Left kidney (tissue), 2 donors: ENCODE results near the gene AAK1. TPM values are rescaled to one million over a fixed set of nuclear protein-coding genes. Genes with fewer than 3 reads are reported as not detected.

ENCODE experiments used
- DNase-seq: peaks from one replicate; pipeline ENCODE4 v3.0.0-alpha.2; 2013
- polyA plus RNA-seq: library from polyadenylated mRNA; unstranded; fragments of 120-200 nt; gene quantifications from one replicate; pipeline ENCODE4 v1.2.1, GENCODE V29; 2013; ENCODE audit not compliant: insufficient read length

AAK1 gene
- polyA plus RNA-seq, 1 donor = 26.5 TPM

DNA sequence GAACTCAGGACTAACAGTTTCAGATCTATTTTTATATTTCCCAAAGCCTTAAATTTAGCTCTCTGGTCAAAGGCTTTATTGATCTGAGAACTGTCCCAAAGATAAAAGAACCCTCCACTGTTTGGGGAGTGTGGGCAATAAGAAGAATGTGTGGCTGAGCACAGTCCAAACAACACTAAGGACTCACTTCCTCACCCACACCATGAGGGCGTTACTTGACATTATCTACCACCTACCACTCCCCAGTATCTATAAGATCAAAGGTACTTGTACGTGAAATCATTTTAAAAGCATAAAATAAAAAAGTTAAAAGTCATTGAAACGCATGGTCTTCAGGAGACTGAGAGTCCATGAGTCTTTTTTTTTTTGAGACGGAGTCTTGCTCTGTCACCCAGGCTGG lies 151.7 kb downstream of the AAK1 start:
- DNase-seq = no peak

DNA sequence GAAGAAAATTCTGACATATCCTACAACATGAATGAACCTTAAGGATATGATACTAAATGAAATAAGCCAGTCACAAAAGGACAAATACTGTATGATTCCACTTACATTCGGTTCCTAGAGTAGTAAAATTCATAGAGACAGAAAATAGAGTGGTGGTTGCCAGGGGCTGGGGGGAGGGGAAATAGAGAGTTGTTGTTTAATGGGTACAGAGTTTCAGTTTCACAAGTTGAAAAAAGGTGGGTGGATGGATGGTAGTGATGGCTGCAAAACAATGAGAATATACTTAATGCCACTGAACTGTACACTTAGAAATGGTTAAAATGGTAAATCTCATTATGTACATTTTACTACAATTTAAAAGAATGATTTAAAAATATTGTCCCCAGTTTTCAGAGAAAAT lies 153.1 kb downstream of the AAK1 start:
- DNase-seq = no peak

DNA sequence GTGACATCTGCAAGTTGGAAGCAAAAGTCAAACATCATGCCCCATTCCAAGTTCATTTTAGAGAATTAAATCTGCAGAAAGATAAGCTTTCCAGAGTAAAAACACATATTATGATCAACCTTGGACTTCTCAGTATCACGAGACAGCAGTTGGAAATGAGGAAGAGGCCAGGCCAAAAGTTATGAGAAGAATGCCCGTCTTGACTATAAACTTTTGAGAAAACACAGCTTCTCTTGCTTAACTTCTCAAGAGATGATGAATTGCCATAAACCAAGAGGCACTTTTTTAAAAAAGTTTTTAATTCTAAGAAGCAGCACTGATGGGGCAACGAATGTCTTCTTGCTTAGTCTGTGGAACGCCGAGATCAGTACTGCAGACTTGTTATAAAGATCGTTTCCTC lies 153.7 kb downstream of the AAK1 start:
- no peak for DNase-seq

DNA sequence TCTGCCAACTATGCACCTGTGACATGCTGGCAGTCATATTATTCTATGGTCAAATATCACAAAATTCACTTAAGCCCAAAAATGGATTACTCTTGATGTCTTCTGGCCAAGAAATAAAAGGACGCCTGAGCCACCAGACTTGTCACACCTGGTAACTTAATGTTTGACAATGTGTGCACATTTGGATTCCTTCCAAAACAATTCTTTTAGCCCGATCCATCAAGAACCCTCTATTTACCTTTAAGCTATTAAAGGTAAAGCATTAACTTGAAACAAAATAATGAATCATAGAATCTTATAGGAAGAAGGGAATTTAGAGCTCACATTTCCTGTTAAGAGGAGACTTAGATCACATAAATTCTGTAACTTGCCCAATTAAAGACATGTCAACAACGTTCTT lies 159.8 kb downstream of the AAK1 start:
- no peak for DNase-seq

DNA sequence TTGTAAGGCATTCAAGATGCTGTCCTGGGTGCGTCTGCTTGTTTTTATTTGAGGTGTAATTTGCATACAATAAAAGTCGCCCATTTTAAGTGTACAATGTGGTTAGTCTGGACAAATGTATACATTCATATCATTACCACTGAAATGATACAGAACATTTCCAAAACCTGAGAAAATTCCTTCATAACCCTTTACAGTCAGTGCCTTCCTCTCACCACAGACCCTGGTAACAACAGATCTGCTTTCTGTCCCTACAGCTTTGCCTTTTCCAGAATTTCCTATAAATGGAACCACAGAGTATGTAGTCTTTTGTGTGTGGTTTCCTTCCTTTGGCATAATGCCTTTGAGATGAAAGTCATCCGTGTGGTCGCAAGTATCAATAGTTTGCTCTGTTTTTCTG lies 160.5 kb downstream of the AAK1 start:
- no peak for DNase-seq

DNA sequence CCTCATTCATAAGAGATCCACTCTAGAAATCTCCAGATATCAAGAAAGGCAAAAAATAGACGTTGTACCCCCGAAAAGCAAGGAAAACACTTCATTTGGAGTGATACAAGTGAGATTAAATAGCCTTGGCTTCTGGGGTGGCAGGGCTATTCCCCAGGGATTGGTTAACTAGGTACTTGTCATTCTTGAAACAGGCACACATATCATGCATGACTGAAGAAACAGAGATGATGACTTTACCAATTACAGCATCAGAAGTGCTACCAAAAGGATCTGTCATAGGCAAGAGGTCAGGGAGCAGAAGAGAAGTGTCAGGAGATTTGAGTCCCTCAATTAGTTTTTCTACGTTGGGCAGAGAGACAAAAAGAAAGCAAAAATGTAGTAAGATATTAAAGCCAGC lies 161.1 kb downstream of the AAK1 start:
- no peak for DNase-seq

DNA sequence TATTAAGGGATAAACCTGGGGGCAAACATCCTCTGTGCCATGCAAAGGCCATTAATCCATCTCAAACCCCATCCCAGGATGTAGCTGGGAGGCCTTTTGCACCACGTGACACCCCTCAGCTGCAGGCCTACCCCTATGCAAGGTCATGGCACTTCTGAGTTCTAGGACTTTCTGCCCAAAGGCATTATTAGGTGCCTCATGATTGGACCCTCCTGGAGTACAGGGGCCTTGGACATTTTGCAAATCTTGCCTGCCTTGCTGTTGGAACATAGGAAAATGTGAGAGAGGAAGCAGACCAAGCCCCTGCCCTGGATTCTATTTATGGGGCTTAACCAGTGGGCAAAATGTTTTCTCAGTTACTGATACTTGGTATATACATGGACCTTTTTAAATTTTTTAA lies 162.1 kb downstream of the AAK1 start:
- no peak for DNase-seq

DNA sequence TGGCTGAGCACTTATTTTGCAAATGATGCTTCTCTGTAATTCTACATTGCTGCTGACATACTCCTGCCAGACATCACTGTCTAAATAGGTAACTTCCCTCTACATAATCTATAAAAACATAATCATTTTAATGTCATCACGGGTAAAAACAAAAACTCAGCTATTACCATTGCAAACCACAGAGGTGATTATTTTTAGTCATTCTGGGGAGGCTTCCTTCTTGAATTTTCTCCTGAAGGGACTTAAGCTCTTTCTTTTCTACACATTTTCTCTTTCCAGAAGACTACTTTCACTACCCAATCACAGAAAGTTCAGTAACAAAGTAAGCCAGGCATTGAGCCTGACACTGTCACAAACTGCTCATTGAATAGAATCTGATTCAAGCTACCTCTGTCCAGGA lies 165.9 kb downstream of the AAK1 start:
- DNase-seq = no peak

DNA sequence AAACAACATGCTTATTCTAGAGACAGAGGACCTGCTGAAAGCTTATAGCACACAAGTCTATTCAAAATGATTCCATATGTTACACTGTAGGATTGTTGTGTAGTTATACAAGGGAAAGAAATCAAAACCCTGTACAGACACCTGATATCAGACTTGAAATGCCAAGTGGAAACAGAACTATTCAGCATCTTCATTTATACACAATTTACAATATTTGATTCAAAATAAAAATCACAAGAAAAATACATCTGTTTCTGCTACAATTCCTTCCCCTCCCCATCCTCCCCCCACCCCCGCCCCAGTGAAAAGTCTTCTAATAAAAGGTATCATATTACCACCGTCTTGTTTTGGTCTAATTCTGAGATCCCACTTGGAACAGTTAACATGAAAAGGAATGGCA lies 168.9 kb downstream of the AAK1 start:
- no peak for DNase-seq

DNA sequence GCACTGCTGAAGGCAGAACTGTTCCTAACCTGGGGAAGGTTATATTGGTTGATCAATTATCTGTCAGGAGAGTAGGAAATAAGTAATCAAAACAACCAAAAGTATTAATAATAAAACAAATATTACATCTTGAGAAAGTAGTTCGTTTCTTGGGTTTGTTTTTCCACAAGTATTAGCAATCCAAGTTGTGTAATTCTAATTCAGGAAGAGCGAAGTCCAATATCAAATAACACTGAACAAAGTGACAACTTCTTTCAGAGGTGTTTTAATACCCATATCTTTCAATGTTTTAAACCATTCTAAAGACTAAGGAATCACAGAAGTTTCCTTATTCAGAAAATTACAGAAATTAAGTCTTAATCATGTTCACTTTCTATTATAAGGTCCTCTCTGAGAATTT lies 171.7 kb downstream of the AAK1 start:
- DNase-seq = no peak

DNA sequence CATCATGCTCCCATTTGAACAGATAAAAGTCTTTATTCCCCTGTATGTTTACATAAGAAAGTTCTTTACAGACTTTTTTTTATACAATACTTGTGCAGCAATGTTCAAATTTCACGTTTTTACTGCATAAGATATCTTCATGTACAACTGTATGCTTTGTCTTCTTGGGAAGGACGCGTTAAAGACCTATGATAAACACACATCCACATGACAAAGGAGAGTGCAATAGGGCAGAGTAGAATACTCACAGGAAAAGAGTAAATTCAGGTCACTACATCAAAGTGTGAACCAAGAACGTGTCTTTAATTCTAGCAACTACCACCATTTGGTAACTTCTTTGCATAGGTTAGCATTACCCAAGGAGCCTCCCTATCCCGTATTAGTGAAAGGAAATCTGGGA lies 172.6 kb downstream of the AAK1 start:
- DNase-seq = no peak

DNA sequence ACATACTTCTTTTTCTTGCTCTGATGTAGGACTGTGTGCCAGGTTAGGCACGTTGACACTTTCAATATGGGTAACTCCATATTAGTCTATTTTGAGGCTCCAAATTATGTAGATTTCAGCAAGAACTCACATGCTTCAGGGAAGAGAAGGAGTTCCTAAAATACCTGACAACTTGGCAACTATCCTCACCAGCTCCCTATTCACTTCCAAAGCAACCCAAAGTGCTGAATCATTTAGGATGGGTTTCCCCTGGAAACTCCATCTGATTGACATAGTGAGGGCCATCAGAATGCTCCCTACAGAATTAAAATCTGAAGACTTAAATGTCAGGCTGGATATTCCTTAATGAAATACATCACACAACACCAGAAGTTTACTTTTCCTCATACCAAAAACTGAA lies 173.8 kb downstream of the AAK1 start:
- DNase-seq = no peak

DNA sequence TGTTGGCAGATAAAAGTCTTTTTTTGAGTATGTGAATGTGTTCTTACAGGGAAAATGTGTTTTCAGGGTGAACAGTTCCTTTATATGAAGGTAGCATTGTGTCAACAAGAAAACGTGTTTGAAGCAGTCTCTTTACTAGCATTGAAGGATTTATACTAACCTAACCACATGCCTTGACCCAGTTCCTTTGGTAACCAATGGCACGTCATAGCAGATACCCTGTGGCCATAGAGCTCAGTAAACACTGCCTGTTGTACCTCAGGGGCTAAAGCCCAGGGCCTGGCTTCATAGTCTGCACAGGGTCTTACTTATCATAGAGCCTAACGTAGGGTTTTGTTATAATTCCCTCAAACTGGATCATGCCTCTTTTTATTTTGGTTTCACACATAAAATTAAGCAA lies 174.2 kb downstream of the AAK1 start:
- no peak for DNase-seq

DNA sequence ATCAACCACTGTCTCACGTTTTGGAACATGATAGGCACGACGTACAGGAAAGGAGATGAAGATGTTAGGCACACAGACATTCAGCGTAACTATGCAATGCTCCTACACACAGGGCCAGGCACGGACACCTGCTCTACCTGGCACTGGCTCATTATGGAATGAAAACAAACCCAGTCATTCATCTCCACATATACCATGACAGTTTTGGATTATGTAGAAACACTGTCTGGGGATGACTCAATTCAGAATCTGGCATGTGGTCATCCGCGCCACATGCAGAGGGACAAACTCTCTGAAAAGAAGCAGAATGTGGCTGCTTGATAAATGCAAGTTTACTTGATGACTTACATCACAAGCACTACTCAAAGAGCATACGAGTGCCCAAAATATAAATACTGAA lies 176.8 kb downstream of the AAK1 start:
- no peak for DNase-seq

DNA sequence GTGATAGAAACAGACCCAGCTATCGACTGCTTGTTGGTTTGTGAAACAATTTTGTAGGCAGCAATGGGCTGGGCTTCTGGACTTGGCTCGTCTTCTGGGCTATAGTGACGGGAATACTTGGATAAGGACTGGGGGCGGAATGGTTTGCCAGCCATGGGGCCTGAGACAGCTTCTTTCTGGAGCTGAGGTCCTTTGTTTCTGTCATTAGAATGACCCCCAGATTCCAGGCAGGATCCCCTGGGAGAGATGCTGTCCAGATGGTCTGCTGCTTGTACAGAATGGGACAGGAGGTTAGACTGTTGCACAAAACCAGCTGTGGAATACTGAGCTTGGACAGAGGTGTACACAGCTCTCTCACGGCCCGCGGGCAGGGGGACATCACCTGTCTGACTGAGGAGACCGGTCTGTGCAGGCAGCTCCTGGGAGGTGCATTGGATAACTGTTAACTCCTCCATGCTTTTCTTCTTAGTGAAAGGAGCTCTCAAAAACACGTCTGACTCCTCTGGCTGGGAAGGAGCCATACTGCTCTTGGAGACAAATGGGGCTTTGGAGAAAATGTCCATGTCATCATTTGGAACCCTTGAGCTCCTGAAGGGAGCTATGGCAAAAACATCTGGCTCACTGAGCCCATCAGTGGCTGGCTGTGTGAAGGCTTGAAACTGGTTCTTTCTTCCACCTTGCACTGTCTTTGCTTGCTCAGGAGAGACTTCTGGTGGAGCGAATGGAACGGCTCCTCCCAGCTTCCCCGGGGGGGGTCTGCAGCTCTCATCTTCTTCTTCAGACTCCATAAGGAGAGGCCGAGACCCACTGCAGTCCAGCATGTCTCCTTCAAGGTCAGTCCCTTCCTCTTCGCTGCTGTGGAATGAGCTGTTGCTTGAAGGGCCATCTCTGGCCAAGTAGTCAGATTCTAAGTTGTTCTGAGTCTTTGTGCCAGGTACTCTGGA lies 177.8 kb downstream of the AAK1 start:
- DNase-seq = no peak

DNA sequence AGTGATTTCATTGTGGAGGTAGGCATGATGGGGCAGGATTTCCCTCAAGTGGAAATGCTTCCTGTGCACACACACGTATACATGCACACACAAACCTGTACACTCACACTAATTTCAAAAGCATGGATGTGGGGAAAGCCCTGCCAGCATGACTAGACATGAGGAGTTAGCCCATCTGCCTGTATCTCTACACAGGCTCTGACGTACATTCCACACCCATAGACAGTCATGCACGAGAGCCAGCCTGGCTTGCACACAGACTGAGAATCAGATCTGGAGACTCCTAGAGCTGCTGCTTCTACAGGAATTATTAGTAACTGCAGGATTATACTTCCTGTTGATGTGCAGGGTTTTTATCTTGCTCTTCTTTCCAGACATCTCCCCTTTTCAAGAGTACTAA lies 179.0 kb downstream of the AAK1 start:
- DNase-seq = no peak

DNA sequence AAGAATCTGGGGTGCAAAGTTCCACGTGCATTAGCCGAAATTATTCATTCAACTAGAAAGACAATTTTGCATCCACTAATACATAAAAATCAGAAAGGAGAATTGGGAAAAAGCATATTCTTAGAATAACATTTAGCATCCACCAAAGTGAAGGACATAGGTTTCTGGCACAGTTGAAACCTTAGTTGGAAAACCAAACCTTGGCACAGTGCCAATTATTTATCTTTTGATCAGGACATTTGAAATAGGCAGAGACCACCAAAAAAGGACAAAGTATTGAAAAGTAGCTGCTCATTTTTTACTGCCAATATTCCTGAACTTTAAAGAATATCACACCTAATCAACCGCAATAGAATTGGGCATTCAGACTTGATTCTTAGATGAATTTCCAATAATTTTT lies 180.8 kb downstream of the AAK1 start:
- DNase-seq = no peak

DNA sequence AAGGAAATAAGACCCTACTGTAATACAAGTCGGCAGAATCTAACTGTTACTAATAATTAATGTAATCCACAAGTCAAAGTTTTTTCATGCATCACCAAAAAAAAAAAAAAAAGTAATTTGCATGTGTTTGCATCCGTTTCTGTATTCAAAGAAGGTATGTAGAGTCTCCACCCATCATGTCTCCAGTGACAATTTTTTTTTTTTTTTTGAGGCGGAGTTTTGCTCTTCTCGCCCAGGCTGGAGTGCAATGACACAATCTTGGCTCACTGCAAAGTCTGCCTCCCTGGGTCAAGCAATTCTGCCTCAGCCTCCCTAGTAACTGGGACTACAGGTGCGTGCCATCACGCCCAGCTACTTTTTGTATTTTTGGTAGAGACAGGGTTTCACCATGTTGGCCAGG lies 182.1 kb downstream of the AAK1 start:
- no peak for DNase-seq

DNA sequence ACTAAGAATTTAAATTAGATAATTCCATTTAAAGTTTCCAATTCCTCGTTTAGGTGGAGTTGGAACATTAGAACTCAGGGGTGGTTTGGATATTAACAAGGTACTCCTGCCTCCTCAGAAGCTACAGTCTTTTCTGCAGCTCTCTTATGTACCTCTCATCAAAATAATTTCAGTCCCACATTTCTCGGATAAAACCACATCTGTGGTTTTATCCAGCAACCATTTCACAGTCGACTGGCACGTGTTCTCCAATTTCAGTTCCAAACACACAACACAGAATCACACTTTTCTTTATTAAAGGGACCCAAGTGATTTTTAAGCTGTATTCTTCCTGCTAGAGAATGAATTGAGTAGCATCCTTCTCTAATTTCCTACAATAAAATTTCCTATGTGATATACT lies 183.6 kb downstream of the AAK1 start:
- no peak for DNase-seq

DNA sequence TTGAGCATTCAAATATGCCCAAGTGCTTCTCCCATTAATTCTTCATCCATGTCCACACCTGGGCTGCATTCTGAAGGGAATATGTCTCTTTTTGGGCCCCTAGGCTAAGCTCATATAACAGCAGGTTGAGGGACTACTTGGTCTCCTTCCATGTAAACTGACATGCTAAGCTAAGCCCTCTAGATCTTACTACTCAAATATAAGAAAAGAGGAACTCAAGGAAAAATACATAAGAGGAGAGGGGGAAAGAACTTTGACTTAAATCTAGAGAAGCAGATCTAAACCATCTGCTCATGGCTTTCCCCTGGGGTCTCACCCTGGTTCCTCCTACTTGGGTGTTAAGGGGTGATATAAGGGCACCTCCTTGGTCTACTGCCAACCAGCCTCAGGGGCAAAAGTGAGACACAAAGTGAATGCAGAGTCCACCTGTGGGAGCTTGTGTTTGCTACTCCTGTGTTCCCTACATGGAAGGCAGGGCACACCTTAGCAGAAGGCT lies 186.5 kb downstream of the AAK1 start:
- no peak for DNase-seq

DNA sequence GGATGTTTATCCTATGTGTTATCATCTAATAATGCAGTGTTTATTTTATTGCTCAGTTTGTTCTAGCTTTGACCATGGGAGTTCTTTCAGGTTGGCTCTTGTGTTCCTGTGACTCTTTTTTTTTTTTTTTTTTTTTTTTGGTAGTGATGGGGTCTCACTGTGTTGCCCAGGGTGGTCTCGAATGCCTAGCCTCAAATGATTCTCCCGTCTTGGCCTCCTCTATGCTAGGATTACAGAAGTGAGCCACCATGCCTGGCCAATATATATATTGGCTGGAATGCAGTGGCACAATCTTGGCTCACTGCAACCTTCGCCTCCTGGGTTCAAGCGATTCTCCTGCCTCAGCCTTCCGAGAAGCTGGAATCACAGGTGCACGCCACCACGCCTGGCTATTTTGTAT lies 187.4 kb downstream of the AAK1 start:
- DNase-seq = no peak

DNA sequence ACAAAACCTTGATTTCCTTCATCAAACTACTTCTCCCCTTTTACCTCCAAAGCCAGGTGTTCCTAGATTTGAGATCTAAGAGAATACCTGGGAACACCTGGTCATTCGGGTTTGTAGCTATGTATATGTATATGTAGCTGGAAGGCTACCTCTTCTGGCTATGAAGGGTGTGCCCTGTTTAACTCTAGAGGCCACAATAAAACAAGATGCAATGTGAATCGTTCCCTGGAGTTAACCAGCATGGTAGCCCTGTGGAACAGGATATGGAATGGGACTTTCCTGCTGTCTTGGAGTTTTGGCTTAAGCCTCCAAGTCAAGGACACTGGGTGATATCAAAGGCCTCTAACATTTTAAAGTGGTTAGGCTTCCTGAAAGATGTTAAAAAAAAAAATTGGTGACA lies 188.6 kb downstream of the AAK1 start:
- DNase-seq = no peak

DNA sequence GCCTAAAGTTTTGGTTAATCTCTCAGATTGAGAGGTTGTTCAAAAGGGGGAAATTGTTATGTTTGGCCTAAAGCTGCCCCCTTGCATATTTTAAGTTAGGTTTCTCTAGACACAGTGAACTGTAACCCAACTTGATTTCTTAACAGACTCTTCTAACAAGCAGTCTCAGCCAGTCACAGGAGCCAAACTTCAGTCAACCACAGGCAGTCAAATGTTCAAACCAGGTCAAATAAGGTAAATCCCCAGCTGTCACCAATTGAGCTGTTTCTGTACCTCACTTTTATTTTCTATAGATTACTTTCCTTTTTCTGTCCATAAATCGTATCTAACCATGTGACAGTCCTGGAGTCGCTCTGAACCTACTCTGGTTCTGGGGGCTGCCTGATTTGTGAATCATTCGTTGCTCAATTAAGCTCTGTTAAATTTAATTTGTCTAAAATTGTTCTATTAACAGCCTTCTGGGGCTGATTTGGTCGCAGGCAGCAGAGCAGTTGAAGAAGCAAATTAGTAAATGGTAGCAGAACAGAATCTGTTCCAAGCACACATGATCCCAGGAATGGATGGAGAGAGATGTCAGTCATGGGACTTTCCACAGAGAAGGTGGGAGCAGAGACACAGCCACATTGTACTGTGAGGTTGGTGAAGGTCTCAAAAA lies 189.9 kb downstream of the AAK1 start:
- no peak for DNase-seq

DNA sequence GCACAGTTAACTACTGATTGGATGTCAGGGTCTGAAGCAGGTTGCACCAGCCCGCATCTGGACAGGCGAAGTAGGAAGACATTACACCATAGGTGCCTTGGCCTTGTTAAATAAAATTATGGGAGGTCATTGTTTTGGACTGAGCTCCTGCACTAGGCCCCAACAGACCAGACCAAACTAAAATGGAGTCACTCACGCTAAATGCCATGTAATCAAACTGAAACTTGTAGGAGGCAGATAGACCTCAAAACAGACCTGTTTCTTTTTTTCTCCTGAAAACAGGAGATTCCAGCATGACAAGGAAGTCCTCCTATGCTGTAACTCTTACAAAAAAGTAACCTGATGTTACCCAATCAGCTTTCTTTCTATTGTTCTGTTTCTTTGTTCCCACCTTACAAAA lies 190.9 kb downstream of the AAK1 start:
- DNase-seq = no peak
